Breast epithelium (tissue), 3 donors: ENCODE data around the gene TMEM41B.
"Not testable (repeated sequence)": the region's sequence is repeated elsewhere in the genome, so short reads cannot be mapped to it uniquely, and the experiment has no call there.

Experiments
- CTCF ChIP-seq, 3 donors: fragments of 450-650 bp; IDR thresholded peaks; one replicate each; pipeline ENCODE4 v1.5.1; 2016 to 2017; ENCODE audit warnings: antibody characterized with exemption in 3 of 3, mild to moderate bottlenecking in 3 of 3, moderate library complexity in 3 of 3
- POLR2A ChIP-seq: fragments of 450-650 bp; IDR thresholded peaks from one replicate; pipeline ENCODE4 v1.6.1; 2016; ENCODE audit warnings: antibody characterized with exemption, mild to moderate bottlenecking, moderate library complexity

DNA sequence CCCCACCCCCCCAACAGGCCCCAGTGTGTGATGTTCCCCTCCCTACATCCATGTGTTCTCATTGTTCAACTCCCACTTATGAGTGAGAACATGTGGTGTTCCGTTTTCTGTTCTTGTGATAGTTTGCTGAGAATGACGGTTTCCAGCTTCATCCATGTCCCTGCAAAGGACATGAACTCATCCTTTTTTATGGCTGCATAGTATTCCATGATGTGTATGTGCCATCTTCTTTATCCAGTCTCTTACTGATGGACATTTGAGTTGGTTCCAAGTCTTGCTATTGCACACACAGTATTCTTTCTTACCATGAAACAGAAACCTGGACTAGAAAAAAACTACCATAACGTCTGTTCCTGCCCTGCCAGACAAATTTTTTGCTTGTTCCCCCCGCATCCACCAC, 56.1 kb downstream of the TMEM41B start:
- not testable (repeated sequence) for TF ChIP-seq CTCF (IDR thresholded peaks at IDR 0.05); POLR2A
